Fibroblast of lung (primary cell): ENCODE results near the gene TP73. TPM values are rescaled to one million over a fixed set of nuclear protein-coding genes. Genes with fewer than 3 reads are reported as not detected.

Source experiments
- DNase-seq, 2 donors: peaks; one replicate each; pipeline versions ENCODE4 v3.0.0 to v3.0.0-alpha.2; 2010; ENCODE audit warnings: low read depth in 2 of 2
- H2AFZ ChIP-seq: 2 replicates; pipeline ENCODE4 v1.5.1; 2012; ENCODE audit warnings: low read length, control low read depth, inconsistent platforms
- H3K27ac ChIP-seq: 2 replicates; pipeline ENCODE4 v1.5.1; 2011; ENCODE audit warnings: low read length, control low read depth; ENCODE audit not compliant: insufficient read depth
- H3K27me3 ChIP-seq: 2 replicates; pipeline ENCODE4 v1.5.1; 2011; ENCODE audit warnings: mild to moderate bottlenecking, low read length; ENCODE audit not compliant: control insufficient read depth, insufficient read depth
- H3K36me3 ChIP-seq: 2 replicates; pipeline ENCODE4 v1.5.1; 2011; ENCODE audit warnings: low read length; ENCODE audit not compliant: control insufficient read depth, insufficient read depth
- H3K4me1 ChIP-seq: 2 replicates; pipeline ENCODE4 v1.5.1; 2011; ENCODE audit warnings: low read length; ENCODE audit not compliant: control insufficient read depth, insufficient read depth; ENCODE audit errors: extremely low read depth
- H3K4me2 ChIP-seq: 2 replicates; pipeline ENCODE4 v1.5.1; 2011; ENCODE audit warnings: low read length, control low read depth; ENCODE audit not compliant: insufficient read depth; ENCODE audit errors: extremely low read depth
- H3K4me3 ChIP-seq, 4 experiments: fragments of 200-600 bp in 1 of 4; sonication (generic) in 1 of 4; replicated peaks in 1 of 4; 2 replicates each; pipeline ENCODE4 v1.5.1; 2011 to 2016; ENCODE audit warnings: low read length in 4 of 4, low read depth in 3 of 4, mild to moderate bottlenecking in 3 of 4, control low read depth in 2 of 4, inconsistent platforms in 1 of 4, mixed read lengths in 1 of 4; ENCODE audit not compliant: insufficient read depth in 1 of 4; ENCODE audit errors: control extremely low read depth in 1 of 4
- H3K79me2 ChIP-seq: 2 replicates; pipeline ENCODE4 v1.5.1; 2012; ENCODE audit warnings: mild to moderate bottlenecking, low read length, inconsistent platforms; ENCODE audit not compliant: control insufficient read depth, insufficient read depth
- H3K9ac ChIP-seq: 2 replicates; pipeline ENCODE4 v1.5.1; 2011; ENCODE audit warnings: mild to moderate bottlenecking, low read length, control low read depth; ENCODE audit not compliant: insufficient read depth
- H3K9me3 ChIP-seq: 2 replicates; pipeline ENCODE4 v1.5.1; 2012; ENCODE audit warnings: low read depth, low read length; ENCODE audit not compliant: control insufficient read depth, insufficient read depth
- H4K20me1 ChIP-seq: 2 replicates; pipeline ENCODE4 v1.5.1; 2011; ENCODE audit warnings: low read length; ENCODE audit not compliant: control insufficient read depth, insufficient read depth; ENCODE audit errors: extremely low read depth
- CTCF ChIP-seq, 2 donors: IDR thresholded peaks in 1 of 2; conservative IDR thresholded peaks in 1 of 2; 1 replicate in 1 of 2; 2 replicates in 1 of 2; pipeline ENCODE4 v1.5.1; 2011 to 2012; ENCODE audit warnings: low read length in 2 of 2, control low read depth in 1 of 2, inconsistent platforms in 1 of 2, low read depth in 1 of 2, mild to moderate bottlenecking in 1 of 2
- EZH2 ChIP-seq: IDR thresholded peaks from 2 replicates; pipeline ENCODE4 v1.5.1; 2012; ENCODE audit warnings: low read length, control low read depth, mild to moderate bottlenecking; ENCODE audit errors: missing control alignments
- polyA plus RNA-seq, 2 donors: library from polyadenylated mRNA; depleted of rRNA in 1 of 2; stranded (reverse) in 1 of 2; unstranded in 1 of 2; fragments of >200 nt; gene quantifications; 2 replicates each; pipeline ENCODE4 v1.2.1, GENCODE V29; 2011 to 2012; ENCODE audit warnings: missing spikeins in 1 of 2
- total RNA-seq: library from RNA; depleted of rRNA; stranded (reverse); fragments of >200 nt; gene quantifications from 2 replicates; pipeline ENCODE4 v1.2.1, GENCODE V29; 2014

TP73 gene
- total and polyA plus RNA-seq, 2 donors (not counting 1 experiment from before 2014, with no cell fraction given) = not detected

DNA sequence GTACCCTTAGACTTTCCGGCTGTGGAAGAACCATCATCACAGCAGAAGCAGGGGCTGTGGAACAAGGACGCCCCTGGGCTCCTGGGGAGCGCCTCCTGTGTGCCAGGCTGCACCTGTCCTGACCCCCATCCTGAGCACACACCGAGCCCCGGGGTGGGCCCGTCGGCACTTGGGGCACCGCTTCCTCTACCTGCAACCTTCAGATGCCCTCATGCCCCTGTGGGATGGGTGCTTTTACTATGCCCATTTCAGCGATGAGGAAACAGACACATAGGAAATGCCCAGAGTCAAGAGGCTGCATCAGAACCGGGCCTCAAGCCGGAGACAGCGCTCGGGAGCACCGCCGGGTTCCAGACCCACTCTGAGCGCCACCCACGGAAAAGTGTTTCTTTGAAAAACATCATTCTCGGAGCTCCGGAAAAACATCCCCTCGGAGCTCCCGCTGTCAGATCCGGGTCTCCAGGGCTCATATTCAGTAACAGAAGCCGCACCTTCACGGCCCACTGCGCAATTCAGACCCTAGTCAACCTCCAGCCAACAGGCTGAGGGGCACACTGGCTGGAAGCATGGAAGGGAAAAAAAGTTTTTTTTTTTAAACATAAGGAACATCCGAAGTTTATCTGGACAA is 19.5 kb upstream of the TP73 start:
- no peaks in the 10 kb centered on the region for H3K4me1 ChIP-seq
- no peaks in the 10 kb centered on the region for H3K9me3 ChIP-seq
- no peak overlapping the region for H3K4me3 ChIP-seq
- no peaks in the 10 kb centered on the region for H4K20me1 ChIP-seq
- H3K27me3 ChIP-seq = no peaks in the 10 kb centered on the region
- no peak overlapping the region for H3K27ac ChIP-seq
- no peak overlapping the region for H3K9ac ChIP-seq
- no peak overlapping the region for H2AFZ ChIP-seq
- no peak overlapping the region for H3K4me2 ChIP-seq
- no peak for DNase-seq
- H3K79me2 ChIP-seq = no peaks in the 10 kb centered on the region
- TF ChIP-seq EZH2 (no peak), CTCF (conservative IDR thresholded peaks at IDR 0.05 in 1 of 2, IDR thresholded peaks at IDR 0.05 in 1 of 2; ENCODE audit: low read depth in 1 of 2, low read length in 2 of 2) (no peak)
- peaks cover 19% of the 10 kb centered on the region for H3K36me3 ChIP-seq

DNA sequence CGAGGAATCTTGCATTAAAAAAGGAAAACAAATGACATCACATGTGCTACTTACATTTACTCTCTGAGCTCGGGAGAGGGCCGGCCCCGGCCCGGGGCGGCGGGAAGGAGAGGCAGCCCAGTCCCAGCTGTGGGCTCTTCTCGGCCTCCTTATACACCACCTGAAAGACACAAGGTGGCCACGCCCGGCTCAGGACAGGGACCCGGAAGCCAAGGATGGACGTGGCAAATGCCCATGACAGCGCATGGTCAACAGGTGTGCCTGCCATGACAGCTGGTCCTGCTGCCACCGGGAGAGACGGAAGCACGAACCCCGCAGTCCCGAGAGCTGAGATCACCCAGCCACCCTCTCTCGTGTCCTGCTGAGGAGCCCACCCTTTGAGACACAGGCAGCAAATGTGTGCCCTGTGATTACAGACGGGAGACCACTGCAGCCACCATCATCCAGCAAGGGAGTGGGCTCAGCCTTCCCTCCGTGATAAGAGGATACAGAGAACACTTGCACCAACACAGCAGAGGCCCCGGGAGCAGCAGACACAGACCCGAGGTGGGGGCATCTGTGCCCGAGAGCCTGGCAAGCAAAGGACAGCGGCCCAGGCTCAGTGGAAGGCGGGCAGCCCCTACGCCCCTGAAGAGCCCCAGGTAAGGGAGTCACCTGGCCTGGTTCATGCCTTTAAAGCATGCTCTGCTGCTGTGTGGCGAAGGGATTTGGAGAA is 18.8 kb upstream of the TP73 start:
- Histone ChIP-seq H3K4me2 (no peak overlapping the region), H3K9ac (no peak overlapping the region), H3K9me3 (no peaks in the 10 kb centered on the region), H4K20me1 (no peaks in the 10 kb centered on the region), H3K4me3 (no peak overlapping the region), H3K4me1 (no peaks in the 10 kb centered on the region), H3K79me2 (no peaks in the 10 kb centered on the region), H3K27me3 (no peaks in the 10 kb centered on the region), H3K27ac (no peak overlapping the region), H3K36me3 (peaks cover 14% of the 10 kb centered on the region), H2AFZ (no peak overlapping the region)
- TF ChIP-seq CTCF (conservative IDR thresholded peaks at IDR 0.05 in 1 of 2, IDR thresholded peaks at IDR 0.05 in 1 of 2; ENCODE audit: low read depth in 1 of 2, low read length in 2 of 2) = no peak
- no peak for TF ChIP-seq EZH2
- no peak for DNase-seq

DNA sequence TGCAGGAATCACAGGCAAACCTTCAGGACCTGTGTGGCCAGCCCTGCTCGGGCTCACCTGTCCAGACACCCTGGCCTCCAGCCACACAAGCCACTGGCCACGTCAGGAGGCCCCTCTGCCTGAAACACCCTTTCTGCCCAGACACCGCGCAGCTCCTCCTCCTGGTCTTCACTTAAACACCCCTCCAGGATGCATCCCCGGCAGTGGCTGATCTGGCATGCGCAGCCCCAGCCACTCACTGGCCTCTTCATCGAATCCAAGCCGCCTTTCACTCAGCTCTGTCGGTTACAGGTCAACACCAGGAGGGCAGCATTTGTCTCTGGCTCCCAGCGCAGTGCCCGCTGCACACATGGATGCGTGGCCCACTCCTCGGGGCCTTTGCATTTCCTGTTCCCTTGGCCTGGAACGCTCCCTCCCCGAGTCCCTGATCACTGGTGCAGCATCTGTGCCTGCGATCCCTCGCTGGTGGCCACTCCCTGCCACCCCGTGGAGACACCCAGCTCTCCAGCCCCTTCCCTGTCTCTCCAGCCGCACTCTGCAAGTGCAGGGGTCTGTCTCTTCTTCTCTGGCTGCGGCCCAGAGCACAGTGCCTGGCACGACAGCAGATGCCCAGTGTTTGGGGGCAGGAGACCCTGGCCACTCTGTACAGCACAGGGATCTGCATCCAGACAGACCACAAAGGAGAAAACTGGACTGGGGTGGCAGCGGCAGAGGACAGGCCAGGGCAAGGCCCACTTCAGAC is 18.1 kb upstream of the TP73 start:
- DNase-seq = no peak
- peaks cover 13% of the 10 kb centered on the region for H3K36me3 ChIP-seq
- no peaks in the 10 kb centered on the region for H3K27me3 ChIP-seq
- no peak overlapping the region for H3K9ac ChIP-seq
- no peak overlapping the region for H3K4me3 ChIP-seq
- H3K4me2 ChIP-seq = no peak overlapping the region
- H3K79me2 ChIP-seq = no peaks in the 10 kb centered on the region
- H3K27ac ChIP-seq = no peak overlapping the region
- H4K20me1 ChIP-seq = no peaks in the 10 kb centered on the region
- H3K4me1 ChIP-seq = no peaks in the 10 kb centered on the region
- no peak overlapping the region for H2AFZ ChIP-seq
- H3K9me3 ChIP-seq = no peaks in the 10 kb centered on the region
- TF ChIP-seq EZH2 (no peak), CTCF (conservative IDR thresholded peaks at IDR 0.05 in 1 of 2, IDR thresholded peaks at IDR 0.05 in 1 of 2; ENCODE audit: low read depth in 1 of 2, low read length in 2 of 2) (no peak)
